HepG2 (cell line): ENCODE measurements around the gene FBF1. TPM values are rescaled to one million over a fixed set of nuclear protein-coding genes. Genes with fewer than 3 reads are reported as not detected.

ENCODE experiments used
- BCL3 ChIP-seq: sonication (generic); formaldehyde crosslinking; IDR thresholded peaks from 2 replicates; pipeline ENCODE4 v1.5.1; 2020; ENCODE audit warnings: mild to moderate bottlenecking, missing genetic modification reagents, moderate library complexity
- EEA1 ChIP-seq: sonication (generic); formaldehyde crosslinking; IDR thresholded peaks from 2 replicates; pipeline ENCODE4 v1.5.1; 2020; ENCODE audit warnings: mild to moderate bottlenecking, missing genetic modification reagents, borderline replicate concordance
- FOXK2 ChIP-seq: fragments of 450-650 bp; IDR thresholded peaks from 2 replicates; pipeline ENCODE4 v1.6.1; 2016
- GABPA ChIP-seq, 2 experiments: IDR thresholded peaks; 2 replicates each; pipeline ENCODE4 v1.6.1; 2011 to 2016; ENCODE audit warnings: low read depth in 2 of 2, low read length in 1 of 2, missing biosample characterization in 1 of 2, missing genetic modification characterization in 1 of 2
- HNRNPK ChIP-seq: fragments of 200-400 bp; formaldehyde crosslinking; IDR thresholded peaks from 2 replicates; pipeline ENCODE4 v1.6.1; 2018; ENCODE audit warnings: low read length, low read depth, moderate library complexity, mild to moderate bottlenecking; ENCODE audit not compliant: poor library complexity, severe bottlenecking
- IRX3 ChIP-seq: sonication (generic); formaldehyde crosslinking; IDR thresholded peaks from 2 replicates; pipeline ENCODE4 v1.8.1; 2023; ENCODE audit warnings: mild to moderate bottlenecking, low read depth, missing genetic modification reagents, borderline replicate concordance
- KLF15 ChIP-seq: sonication (generic); formaldehyde crosslinking; IDR thresholded peaks from 2 replicates; pipeline ENCODE4 v1.8.1; 2023; ENCODE audit warnings: borderline replicate concordance, mild to moderate bottlenecking, inconsistent platforms, missing genetic modification reagents, mixed read lengths
- MXI1 ChIP-seq: IDR thresholded peaks from 3 replicates; pipeline ENCODE4 v1.6.1; 2012; ENCODE audit warnings: low read depth, low read length, inconsistent platforms, borderline replicate concordance
- NONO ChIP-seq, 2 experiments: fragments of 450-650 bp in 1 of 2; sonication (generic) in 1 of 2; formaldehyde crosslinking in 1 of 2; IDR thresholded peaks in 1 of 2; conservative IDR thresholded peaks in 1 of 2; 2 replicates each; pipeline versions ENCODE4 v1.6.1 to v1.8.0; 2017 to 2022; ENCODE audit warnings: mild to moderate bottlenecking in 1 of 2, missing genetic modification reagents in 1 of 2, moderate library complexity in 1 of 2
- PAX8 ChIP-seq: sonication (generic); formaldehyde crosslinking; IDR thresholded peaks from 2 replicates; pipeline ENCODE4 v1.8.0; 2022; ENCODE audit warnings: mild to moderate bottlenecking, missing genetic modification reagents, borderline replicate concordance
- PHF20 ChIP-seq: sonication (generic); formaldehyde crosslinking; IDR thresholded peaks from 2 replicates; pipeline ENCODE4 v1.5.0; 2020; ENCODE audit warnings: mild to moderate bottlenecking, missing genetic modification reagents
- PHF8 ChIP-seq: sonication (generic); formaldehyde crosslinking; IDR thresholded peaks from 2 replicates; pipeline ENCODE4 v1.5.0; 2020; ENCODE audit warnings: missing genetic modification reagents
- PPARG ChIP-seq: conservative IDR thresholded peaks from 2 replicates; pipeline ENCODE4 v1.6.1; 2016; ENCODE audit warnings: missing biosample characterization, missing genetic modification reagents
- REST ChIP-seq, 2 experiments: IDR thresholded peaks; 2 replicates each; pipeline ENCODE4 v1.6.1; 2011 to 2012; ENCODE audit warnings: low read length in 2 of 2, borderline replicate concordance in 1 of 2, low read depth in 1 of 2, mild to moderate bottlenecking in 1 of 2, moderate library complexity in 1 of 2
- TERF1 ChIP-seq: sonication (generic); formaldehyde crosslinking; IDR thresholded peaks from 2 replicates; pipeline ENCODE4 v1.8.0; 2022; ENCODE audit warnings: mild to moderate bottlenecking, missing genetic modification reagents, moderate library complexity
- ZBTB3 ChIP-seq: sonication (generic); formaldehyde crosslinking; IDR thresholded peaks from 2 replicates; pipeline ENCODE4 v1.4.0; 2020; ENCODE audit warnings: low read depth, mild to moderate bottlenecking, moderate library complexity, missing genetic modification reagents, borderline replicate concordance
- ZFP82 ChIP-seq: sonication (generic); formaldehyde crosslinking; IDR thresholded peaks from 2 replicates; pipeline ENCODE4 v1.5.1; 2020; ENCODE audit warnings: mild to moderate bottlenecking, missing genetic modification reagents, borderline replicate concordance
- ZNF224 ChIP-seq: sonication (generic); formaldehyde crosslinking; IDR thresholded peaks from 2 replicates; pipeline ENCODE4 v1.5.0; 2020; ENCODE audit warnings: mild to moderate bottlenecking, missing genetic modification reagents
- ZNF331 ChIP-seq: sonication (generic); formaldehyde crosslinking; IDR thresholded peaks from 2 replicates; pipeline ENCODE4 v1.4.0; 2020; ENCODE audit warnings: missing genetic modification reagents
- ZNF567 ChIP-seq: sonication (generic); formaldehyde crosslinking; IDR thresholded peaks from 2 replicates; pipeline ENCODE4 v1.8.1; 2023; ENCODE audit warnings: mild to moderate bottlenecking, missing genetic modification reagents, borderline replicate concordance
- ZNF644 ChIP-seq: IDR thresholded peaks from 2 replicates; pipeline ENCODE4 v1.6.1; 2016; ENCODE audit warnings: low read depth
- polyA plus RNA-seq, 8 experiments: library from polyadenylated mRNA; depleted of rRNA in 3 of 8; stranded (reverse) in 7 of 8; unstranded in 1 of 8; fragments of >200 nt; fragmentation: Illumina TruSeq in 4 of 8; extraction: Trizol in 4 of 8; gene quantifications; 2 replicates each; pipeline versions ENCODE4 v1.2.1 to v1.2.3, GENCODE V29; 2011 to 2016; ENCODE audit warnings: low read depth in 4 of 8, missing spikeins in 1 of 8, mixed read lengths in 1 of 8; ENCODE audit not compliant: insufficient read depth in 1 of 8
- total RNA-seq, 5 experiments: library from RNA; depleted of rRNA; stranded (reverse); fragments of >200 nt; fragmentation: Illumina TruSeq; extraction: Trizol; gene quantifications; 2 replicates each; pipeline ENCODE4 v1.2.3, GENCODE V29; 2016; ENCODE audit warnings: low read depth in 1 of 5
- TF ChIP-seq, protein P1 (sequence below): sonication (generic); formaldehyde crosslinking; IDR thresholded peaks from 2 replicates; pipeline ENCODE4 v1.5.0; 2020; ENCODE audit warnings: mild to moderate bottlenecking, low read depth, missing genetic modification reagents, borderline replicate concordance

Gene FBF1
- total and polyA plus RNA-seq, 2 of the 13 experiments (the other 11 are each of a cell fraction or from before 2014, with no cell fraction given): 2.4 to 8.1 TPM

DNA sequence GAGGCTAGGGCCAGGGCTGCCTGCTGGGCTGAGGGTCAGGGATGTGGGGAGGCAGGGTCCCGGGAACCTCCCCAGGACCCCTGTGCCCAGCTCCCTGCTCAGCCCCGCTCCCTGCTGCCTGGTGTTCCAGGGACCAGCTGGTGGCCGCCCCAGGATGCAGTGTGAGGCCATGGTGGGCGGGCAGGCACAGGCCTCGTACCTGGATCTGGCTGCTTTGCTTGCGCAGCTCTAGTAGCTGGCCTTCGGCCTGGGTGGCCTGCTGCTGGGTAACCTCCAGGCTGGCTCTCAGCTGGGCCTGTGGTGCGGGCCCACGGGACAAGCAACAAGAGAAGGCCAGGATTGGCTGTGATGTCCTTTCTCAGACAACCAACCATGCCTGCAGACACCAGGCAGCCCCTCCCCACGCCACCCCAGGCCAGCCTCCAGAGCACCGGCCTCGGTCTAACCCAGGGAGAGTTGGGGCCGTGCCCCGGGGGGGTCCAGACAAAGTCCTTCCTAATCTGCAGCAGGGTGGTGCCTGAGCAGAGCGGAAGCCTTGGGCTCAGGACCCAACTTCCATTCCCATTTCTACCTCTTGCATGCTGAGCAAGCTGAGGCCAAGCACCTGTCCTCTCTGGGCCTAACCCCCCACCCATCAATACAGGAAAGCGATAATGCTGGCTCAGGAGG is 48.2 kb downstream of the FBF1 start (continued):
- TF ChIP-seq GABPA (IDR thresholded peaks at IDR 0.05; ENCODE audit: low read depth, low read length) (no peak), GABPA (CRISPR knock-in tag; IDR thresholded peaks at IDR 0.05; ENCODE audit: low read depth) (no peak), ZFP82 (CRISPR knock-in tag) (no peak; the same call in 1 of the 2 replicates), ZNF644 (CRISPR knock-in tag) (no peak), TERF1 (CRISPR knock-in tag) (no peak), NONO (IDR thresholded peaks at IDR 0.05) (no peak), NONO (CRISPR knock-in tag; conservative IDR thresholded peaks at IDR 0.05) (peak; percentile 54; the same call in 1 of the 2 replicates), ZNF331 (CRISPR knock-in tag) (peak; percentile 56; the same call in 1 of the 2 replicates), HNRNPK (no peak), ZBTB3 (no peak), IRX3 (CRISPR knock-in tag) (no peak), PPARG (peak; percentile 47; the same call in 1 of the 2 replicates), REST (IDR thresholded peaks at IDR 0.05; ENCODE audit: borderline replicate concordance in 1 of 2, low read depth in 1 of 2, low read length in 2 of 2) (no peak; a peak in 1 of 4 replicates), FOXK2 (peak; percentile 31; the same call in 1 of the 2 replicates), PHF8 (CRISPR knock-in tag) (peak; percentile 82), PHF20 (CRISPR knock-in tag) (peak; percentile 38; the same call in 1 of the 2 replicates), ZNF224 (0 out of 2 replicates have a peak, but pooled peaks have one; percentile 52), BCL3 (CRISPR knock-in tag) (no peak), PAX8 (CRISPR knock-in tag) (0 out of 2 replicates have a peak, but pooled peaks have one; percentile 79), MXI1 (peak; percentile 57; the same call in 1 of the 3 replicates), EEA1 (no peak), ZNF567 (CRISPR knock-in tag) (peak; percentile 92; the same call in 1 of the 2 replicates), KLF15 (CRISPR knock-in tag) (no peak)
- TF ChIP-seq, protein P1, sequence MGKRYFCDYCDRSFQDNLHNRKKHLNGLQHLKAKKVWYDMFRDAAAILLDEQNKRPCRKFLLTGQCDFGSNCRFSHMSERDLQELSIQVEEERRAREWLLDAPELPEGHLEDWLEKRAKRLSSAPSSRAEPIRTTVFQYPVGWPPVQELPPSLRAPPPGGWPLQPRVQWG (CRISPR knock-in tag): no peak
